ENCODE results near the gene B4GALT1.

The B4GALT1 gene

DNA sequence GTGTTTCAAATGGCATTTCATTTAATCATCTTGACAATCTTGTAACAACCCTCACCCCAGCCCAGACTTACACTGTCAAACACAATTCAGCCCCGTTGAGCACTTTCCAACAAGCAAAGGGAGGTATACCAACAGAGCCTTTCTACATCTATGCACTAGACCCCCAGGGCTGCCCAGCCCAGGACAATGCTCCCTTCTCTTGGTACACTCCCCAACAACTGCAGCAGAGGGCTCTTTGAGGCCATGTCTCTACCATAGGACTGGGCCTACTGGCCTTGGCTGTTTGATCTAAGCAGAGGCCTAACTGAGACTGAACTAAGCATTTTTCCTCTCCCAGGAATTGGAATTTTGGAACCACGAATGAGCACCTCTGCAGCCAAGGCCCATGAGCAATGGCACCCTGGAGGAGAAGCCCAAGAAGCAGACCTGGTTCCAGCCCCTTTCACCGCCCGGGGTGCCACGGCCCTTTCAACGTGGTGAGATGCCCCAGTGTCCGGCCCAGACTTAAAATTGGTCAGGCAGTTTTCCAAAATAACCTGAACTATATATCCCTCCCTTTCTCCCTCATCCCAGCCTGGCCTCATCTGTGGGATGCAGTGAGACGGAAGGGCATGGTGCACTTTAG lies 43.6 kb downstream of the B4GALT1 start:
- DNase-seq (ENCODE audit: low spot score): no peak

DNA sequence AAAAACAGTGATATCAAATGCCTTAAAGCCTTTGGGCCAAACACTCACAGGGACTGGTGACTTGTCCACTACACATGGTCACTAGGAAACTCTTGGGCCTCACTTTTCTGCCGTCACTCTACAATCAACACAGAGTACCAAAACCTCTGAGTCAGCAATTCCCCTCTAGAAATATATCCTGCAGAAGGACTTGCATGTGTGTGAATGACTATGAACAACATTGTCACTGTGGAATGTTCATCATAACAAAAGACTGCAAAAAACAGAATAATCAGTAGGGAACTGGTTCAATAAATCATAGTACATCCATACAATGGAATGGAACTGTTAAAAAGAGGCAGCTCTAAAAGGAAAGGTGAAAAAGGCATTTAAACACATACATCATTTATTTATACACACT lies 46.5 kb downstream of the B4GALT1 start:
- no peak for DNase-seq (ENCODE audit: low spot score)

DNA sequence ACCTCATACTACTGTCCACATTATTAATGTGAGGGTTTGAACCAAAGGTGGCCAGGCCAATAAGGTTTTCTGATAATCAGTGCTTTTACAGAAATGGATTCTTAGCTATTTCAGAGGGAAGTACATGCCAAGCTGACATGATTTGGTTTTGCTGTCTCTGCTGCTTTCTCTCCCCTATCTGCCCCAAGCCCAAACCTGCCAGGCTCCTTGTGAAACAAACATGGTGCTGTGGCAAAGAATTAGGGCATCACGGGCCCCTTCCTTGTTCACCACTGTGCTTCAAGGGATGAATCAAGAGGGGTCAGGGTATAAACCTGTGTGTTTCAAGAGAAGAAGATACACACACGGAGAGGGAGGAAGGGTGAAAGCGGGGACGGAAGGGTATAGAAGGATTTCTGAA lies 49.3 kb downstream of the B4GALT1 start:
- no peak for DNase-seq (ENCODE audit: low spot score)

DNA sequence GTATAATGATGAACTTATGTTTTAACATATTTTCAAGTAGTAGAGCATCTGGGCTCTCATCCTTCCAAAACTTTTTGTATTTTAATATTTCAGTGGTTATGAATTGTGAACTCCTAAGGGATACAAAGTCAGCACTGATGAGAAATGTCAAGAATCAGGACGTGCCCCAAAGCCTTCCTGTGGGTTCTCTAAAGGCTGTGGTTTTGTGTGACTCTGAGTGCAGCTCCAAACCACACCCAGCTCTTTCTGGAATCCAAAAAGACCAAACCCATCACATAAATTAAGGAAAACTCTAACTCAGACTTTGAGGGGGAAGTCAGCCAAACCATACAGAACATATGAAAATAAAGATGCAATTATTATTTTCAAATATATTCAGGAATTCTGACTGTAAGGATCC lies 49.8 kb downstream of the B4GALT1 start:
- no peak for DNase-seq (ENCODE audit: low spot score)

DNA sequence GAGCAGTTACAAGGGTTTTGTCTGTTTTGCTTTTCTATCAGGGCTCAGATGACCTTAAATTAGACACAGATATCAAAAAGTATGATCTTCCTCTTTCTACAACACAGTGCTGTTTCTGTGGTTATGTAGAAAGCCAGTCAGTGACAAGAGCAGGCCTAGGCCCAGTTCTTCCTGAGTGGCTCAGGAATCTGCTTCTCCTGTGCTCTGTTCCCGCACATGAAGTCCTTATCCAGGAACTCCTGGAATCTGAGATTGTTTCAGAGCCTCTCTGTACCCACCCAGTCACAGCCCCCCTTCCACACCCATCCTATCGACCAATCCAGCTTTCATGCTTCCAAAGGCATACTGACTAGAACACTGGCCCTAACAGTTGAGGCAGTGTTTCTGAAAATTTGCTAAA lies 50.3 kb downstream of the B4GALT1 start:
- DNase-seq (ENCODE audit: low spot score): no peak

DNA sequence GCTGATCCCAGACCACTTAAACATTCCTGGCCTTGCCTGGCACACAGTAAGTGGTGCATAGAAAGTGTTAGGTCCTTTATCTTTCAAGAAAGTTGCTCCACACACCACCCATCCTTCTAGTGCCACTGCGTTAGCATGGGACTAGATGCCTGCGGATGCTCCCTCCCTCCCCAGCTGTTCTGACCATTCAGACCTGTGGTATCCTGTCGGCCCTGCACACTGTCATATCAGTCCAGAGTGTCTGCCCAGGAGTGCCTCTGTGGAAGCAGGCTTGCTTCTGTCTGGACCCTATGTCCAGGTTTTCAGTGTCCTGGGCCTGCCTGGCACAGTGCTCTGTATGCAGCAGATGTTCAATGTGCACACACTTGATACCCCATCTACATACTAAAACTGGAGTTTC lies 52.4 kb downstream of the B4GALT1 start:
- DNase-seq (ENCODE audit: low spot score): no peak

DNA sequence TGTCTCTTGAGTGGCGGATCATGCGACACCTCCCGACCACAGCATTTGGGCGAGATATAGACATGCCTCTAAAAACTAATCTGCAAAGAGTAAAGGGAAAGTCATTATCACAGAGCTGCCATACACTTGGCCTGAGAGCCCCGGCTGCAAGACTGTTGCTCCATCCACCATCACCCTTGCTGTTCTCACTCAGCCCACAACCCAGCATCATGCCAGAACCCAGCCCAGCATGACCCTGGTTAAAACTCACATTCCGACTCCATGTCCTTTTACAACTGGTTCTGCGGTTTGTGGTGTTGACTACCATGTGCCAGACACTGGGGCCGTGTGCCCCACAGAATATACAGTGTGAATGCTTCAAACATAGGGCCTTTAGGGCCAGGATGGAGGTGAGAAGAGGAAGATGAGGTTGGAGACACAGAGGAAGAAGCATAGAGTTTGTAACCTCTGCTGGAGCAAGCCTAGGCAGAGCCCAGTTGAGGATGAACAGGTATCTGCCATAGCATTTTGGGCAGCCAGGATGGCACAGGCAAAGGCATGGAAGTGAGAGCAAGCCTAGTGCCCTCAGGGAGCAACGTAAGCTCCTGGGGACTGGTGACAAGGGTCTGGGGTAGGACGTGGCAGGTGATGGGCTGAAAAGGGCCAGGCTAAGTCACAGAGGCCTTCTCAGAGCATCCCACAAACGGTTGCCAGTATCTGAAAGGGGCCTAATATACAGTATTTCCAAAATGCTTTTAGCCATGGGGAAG lies 53.2 kb downstream of the B4GALT1 start:
- no peak for DNase-seq (ENCODE audit: low spot score)

DNA sequence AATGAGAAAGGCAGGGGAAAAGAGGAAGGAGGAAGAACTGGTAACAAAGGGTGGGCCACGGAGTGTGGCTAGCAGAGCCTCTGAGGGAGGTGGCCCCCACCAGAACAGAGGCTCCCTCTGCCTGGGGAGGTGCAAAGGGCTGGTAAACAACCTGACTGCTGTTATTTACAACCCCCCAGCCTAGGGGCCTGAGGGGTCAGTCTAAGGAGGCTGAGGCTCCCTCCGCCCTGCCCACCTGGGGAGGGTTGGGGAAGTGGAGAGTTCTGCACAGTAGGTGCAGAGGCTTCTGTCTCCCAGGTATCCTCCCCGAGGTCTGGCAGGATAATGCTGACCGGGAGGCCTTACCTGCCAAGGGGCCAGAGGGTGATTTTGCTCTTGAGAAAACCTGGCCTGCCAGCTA lies 55.0 kb downstream of the B4GALT1 start:
- DNase-seq (ENCODE audit: low spot score): no peak

DNA sequence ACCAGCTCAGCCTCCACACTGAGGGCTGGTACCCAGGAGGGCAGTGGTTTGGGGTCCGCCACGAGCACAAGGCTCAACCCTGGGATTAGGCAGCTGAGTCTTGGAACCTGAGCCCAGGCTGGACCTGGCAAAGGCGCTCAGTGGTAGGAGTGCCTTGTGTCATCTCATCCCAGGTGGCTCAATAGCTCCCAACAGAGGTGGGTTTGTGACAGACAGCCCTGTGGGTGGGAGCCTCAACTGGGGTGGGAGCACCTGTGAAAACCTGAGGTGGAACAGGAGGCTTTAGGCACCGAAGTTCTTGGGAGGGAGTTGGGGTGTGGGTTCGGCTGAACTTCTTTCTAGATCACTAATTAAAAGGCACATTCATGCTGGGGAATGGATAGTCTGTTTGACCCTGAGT lies 55.5 kb downstream of the B4GALT1 start:
- no peak for DNase-seq (ENCODE audit: low spot score)

DNA sequence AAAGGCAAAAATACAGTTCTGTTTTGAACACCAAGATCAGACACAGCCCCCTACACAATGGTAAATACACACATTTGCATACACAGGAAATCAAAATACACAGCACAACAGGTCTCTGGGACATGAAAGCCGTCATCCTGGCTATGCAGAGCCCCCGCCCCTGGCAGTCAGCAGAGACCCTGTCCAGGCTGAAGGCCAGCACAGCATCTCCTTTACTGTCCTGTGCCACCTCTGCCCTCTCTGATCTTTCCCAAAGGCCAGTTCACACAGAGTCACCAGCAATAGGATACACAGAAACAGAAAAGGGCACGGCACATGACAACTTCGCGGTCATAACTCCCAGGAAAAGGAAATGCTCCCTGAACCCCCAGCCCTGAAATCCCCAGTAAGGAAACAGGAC lies 56.5 kb downstream of the B4GALT1 start:
- no peak for DNase-seq (ENCODE audit: low spot score)

DNA sequence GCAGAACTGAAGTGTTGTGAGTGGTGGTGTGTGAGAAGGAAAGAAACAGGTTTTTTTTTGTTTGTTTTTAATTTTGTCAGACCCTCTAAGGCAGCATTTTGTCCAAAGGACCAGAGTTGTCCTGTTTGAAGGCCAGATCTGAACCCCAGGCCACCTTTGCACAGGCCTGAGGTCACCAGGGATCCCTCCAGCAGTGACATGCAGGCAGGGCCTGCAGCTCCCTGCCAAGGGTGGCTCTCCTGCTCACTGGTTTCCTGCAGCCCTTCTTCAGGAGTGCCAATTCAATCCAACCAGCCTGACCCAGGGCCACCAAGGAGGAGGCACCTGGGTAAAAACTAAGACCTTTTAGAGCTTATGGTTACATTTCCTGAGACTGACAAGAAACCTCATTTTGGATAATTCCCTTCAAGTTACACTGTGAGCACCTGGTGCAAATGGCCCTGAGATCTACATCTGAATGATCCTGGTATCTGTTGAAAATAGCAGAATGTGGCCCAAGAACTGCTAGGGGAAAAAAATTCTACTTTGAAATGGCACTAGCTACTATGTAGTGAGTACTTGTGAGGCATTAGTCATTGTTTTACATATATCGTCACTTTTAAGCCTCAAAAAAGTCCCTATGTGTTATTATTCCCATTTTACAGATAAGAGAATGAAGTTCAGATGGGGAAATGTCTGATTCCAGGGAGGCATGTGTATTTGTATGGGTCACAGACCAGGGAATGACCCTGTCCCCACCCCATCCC lies 57.1 kb downstream of the B4GALT1 start:
- DNase-seq (ENCODE audit: low spot score): no peak

DNA sequence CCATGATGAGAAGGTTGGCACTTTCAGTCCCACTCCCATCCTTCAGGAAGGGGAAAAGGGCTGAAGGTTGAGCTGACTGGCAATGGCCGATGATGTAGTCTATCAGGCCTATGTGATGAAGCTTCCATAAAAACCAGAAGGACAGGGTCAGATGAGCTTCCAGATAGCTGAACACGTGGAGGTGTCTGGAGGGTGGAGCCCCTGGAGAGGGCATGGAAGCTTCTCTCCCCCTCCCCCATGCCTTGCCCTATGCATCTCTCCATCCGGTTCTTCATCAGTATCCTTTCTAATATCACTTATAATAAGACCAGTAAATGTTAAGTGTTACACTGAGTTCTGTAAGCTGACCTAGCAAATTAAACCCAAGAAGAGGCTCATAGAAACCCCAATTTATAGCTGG lies 58.0 kb downstream of the B4GALT1 start:
- DNase-seq (ENCODE audit: low spot score): no peak

DNA sequence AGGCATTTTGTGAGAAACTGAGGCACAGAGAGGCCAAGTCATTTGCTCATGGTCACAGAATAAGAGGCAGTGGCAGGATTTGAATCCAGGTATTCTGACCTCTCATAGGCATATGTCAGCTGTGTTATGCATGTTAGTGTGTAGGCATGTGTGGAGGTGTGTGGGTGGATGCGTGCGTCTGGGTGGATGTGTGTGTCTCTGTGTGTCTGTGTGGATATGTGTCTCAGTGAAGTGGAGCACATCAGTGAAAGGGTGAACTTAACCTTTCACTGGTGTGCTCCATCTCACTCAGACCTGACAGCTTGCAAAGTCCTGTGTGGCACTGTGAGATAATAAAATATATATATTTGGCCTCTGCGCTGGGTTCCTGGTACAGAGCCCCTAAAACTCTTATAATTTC lies 58.7 kb downstream of the B4GALT1 start:
- DNase-seq (ENCODE audit: low spot score): no peak

DNA sequence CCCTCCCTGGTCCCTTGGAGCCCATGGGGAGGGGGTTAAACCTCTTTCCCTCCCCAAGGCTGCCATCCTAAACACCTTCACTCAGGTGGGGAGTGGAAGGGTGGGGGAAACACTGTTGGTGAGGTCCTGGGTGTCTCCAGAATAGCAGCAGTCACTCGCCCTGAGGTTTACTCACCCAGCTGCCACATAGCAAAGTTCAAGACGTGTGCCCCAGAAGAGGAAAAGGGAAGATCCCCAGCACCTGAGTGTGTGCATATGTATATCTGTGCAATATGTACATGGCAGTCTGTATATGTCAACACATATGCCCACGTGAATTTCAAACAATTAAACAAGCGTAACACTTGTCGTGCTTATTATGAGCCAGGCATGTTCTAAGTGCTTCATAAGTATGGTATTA lies 59.4 kb downstream of the B4GALT1 start:
- no peak for DNase-seq (ENCODE audit: low spot score)

DNA sequence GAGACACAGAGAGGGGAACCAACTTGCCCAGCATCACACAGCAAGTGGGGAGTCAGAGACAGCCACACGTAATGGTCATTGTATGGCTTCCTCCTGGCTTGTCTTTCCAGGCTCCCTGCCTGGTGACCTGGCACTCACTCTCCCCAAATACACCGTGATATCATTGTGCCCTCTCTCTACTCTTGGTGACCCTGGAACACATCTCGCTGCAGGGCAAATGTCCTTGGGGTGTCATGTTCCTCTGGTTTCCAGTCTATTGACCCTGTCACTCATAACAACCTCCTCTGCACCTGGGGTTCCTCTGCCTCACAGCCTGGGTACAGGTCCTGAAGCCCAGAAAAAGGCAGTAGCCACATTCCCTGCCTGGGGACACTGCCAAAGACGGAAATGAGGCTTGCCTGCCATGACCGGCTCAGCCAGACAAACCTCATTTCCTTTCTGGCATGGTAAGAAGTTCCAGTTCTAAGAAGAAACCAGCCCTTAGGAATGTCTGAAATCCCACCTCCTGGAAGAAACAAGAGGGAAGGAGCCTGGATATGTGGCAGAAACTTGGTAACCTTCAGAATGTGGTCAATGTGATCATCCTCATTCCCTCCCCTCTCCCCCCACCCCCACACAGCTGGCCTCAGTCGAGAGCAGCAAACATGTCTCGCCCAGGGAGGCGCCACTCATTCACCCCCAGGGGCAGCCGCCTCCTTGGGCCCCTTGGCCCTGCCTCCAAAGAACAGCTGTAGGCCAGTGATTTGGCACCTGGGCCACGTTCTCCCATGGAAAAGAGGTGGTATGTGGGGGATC lies 60.1 kb downstream of the B4GALT1 start:
- no peak for DNase-seq (ENCODE audit: low spot score)

DNA sequence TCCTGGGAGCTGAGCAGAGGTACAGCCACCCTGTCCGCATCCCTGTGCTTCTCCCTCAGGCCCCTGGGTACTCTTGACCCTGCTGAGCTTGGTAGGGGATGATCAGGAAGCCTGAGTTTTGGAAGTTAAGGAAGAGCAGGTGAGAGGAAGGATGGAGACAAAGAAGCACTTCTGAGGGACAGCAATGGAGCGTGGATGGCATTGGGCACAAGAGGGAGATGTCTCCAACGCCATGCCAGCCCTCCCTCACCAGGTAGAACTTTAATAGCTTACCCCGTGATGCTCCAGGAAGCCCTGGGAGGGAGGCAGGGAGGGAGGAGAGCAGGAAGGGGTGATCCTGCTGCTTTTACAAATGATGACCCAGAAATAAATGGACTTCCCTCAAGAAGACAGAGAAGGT lies 60.8 kb downstream of the B4GALT1 start:
- DNase-seq (ENCODE audit: low spot score): no peak

DNA sequence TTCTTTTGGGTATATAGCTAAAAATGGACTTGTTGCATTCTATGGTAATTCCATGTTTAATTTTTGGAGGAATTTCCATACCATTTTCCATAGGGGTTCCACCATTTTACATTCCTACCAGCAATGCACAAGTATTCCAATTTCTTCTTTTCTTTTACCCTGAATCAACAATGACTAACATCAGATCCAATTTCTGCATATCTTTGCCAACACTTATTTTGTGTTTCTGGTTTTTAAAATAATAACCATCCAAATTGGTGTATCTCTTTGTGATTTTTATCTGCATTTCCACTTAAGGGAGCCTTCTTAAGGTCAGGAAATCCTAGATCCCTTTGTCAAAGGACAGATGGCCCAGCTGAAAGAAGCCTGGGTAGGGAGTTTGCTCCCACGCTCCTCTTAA lies 61.2 kb downstream of the B4GALT1 start:
- no peak for DNase-seq (ENCODE audit: low spot score)

DNA sequence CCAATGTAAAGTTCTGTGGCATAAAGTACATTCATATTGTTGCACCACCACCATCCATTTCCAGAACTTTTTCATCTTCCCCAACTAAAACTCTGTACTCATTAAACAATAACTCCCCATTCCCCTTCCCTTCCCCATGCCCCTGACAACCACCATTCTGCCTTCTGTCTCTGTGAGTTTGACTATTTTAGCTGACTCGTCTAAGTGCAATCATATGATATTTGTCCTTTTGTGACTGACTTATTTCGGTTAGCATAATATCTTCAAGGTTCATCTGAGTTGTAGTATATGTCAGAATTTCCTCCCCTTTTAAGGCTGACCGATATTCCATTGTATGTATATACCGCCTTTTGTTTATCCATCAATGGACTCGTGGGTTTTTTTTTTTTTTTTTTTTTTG lies 61.6 kb downstream of the B4GALT1 start:
- no peak for DNase-seq (ENCODE audit: low spot score)

DNA sequence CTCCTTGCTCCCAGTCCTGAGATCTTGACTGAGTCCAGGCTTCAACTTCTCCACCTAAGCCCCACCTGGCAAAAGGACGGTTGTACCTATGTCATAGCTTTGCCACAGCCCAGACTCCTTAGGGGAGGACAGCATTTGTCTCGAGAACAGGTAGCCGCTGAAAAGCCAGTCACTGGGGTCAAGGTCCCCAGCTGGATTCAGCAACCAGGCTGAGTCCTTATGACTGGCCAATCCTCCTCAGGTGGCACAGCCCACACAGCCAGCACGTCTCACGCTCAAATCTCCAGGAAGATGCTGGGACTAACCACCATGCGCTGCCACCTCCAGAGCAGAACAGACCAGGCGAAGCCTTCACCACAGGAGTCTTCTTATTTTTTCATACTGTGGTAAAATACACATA lies 62.7 kb downstream of the B4GALT1 start:
- DNase-seq (ENCODE audit: low spot score): no peak

DNA sequence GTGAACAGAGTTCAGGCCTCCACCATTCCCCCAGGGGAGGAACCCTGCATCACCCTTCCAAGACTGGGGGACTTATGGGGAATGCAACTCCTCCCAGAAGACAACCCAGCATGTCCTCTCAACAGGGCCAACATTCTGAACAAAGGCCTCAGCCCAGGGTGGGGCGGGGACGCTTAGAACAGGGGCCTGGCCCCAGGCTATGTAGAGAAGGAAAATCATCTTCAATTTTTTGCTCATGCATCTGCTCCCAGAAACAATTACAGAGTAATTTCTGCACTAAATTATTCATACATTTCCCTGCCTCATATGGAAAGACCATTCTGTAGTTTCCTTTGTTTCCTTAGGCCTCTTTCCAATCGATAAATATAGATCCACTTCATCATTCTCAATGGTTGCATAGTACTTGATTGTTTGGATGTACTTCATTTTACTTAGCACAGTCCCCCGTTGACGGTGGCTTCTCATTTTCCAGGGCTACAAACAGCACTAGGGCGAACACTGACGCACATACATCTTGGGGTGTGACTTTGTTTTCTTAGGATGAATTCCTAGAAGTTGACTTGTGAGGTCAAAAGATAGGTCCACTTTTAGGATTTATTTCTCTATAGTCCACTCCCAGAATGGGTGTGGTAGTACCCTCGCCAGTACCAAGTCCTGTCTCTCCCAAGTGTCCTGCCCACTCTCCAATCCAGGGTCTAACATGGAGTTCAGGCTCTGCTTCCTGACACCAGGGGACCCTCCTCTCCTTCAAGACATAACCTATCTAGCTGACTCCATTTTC lies 63.4 kb downstream of the B4GALT1 start:
- DNase-seq (ENCODE audit: low spot score): no peak

DNA sequence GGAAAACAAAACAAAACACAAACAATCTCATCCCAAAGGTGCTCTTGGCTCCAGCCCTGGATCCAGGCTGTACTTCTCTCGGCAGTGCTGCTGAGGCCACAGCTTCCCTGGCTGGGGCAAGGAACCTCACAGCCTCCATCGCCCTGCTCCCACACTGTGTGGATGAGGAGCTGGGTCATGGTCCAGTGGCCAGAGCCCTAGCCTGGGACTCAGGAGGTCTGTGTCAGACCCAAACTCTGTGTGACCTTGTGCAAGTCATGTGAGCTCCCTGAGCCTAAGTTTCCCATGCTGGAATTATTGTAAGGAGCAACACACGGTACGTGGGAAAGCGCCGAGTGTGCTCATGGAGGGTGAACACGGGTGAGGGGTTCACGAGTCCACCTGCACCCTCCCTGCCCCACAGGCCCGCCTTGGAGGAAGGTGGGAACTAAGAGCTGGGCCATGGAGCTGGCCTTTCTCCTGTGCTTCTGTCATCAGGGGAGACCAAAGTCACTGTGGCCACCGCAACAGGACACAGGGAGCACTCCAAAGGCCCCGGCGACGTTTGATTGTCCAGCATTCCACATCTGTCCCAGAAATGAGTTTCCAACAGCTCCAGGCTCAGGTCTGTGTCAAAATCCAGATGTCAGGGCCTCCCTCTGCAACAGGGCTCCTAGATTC lies 64.5 kb downstream of the B4GALT1 start:
- DNase-seq (ENCODE audit: low spot score): no peak
